ENCODE results near the gene ZDBF2.
"Not testable (repeated sequence)": the region's sequence is repeated elsewhere in the genome, so short reads cannot be mapped to it uniquely, and the experiment has no call there.

ZDBF2 gene

DNA sequence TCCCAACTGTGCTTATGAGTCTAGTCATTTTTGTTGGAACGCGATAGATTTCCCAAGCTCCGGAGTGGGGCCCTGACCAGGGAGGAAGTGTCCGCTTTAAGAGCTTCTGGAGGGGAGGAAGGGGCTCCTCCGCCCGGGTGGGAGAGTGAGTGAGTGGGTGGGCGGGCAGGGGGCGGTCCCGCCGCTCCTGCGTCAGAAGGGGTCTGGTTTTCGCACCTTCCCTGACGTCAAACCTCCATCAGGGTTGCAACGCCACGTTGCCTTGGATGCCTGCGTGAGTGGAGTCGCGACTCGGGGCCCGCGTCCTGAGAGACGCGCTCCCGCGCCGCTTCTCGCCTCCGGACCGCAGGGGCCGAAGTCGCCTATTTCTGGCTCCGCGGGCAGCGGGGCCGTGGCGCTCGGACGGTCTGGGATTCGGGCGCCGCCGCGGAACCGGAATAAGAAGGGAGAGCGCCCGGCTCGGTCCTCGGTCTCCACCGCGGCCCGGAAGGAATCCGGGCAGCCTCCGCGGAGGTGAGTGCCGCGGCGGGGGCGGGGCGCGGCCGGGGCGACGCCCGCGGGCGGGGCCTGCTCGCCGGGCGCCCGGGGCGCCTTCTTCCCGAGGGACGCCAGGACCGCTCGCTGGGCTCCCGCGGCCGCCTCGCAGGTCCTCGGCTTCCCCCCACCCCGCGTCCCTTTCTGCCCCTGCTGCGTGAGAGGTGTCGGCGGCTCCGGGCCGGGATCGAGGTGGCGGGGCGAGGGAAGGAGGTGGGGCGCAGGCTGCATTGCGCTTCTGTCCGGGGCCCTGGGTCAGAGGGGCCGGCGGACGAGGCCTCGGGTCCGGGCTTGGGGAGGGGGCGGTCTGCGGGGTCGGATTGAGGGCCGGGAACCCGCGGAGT is at the start of gene ZDBF2:
ZDBF2 (plus strand) TSS at position 230 of the 878 bp plus-strand sequence. CDS start 7,187 bp downstream, outside the sequence.
- Mint-ChIP-seq H3K4me3 (peak within 1 kb of the TSS; percentile 80), H3K27ac (no peak within 1 kb of the TSS)

DNA sequence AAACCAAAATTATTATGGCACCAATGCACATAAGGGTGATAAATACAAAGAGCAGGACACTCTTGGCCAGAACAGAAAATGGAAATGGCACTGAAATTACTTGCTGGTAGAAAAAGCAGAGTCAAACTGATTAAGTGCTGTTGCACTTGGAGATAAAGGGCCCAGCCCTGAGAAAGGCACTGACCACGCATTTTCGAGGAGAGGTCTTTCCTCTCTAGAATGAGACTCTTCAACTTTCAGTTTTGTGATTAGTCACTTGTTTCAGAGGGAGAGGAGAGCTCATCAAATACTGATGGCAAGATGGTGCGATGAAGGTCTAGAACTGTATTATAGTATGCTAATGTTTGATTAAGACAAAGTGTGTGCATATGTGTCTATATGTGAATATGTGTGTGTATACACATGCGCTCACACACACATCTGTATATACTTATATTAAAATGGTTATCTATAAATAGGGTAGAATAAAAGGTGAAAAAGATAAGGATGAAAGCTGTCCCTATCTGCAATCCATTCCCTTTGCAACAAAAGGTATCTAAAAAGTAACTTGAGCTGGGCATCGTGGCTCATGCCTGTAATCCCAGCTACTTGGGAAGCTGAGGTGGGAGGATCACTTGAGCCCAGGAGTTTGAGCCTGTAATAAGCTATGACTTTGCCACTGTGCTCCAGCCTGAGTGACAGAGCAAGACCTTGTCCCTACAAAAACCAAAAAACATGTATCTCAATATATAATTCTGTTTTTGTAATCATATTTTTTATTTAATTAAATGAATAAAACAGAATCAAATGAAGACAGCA is 48.8 kb upstream of the ZDBF2 start:
- H3K4me1 Mint-ChIP-seq (ENCODE audit: low read depth) = no peaks in the 10 kb centered on the region
- H3K9me3 Mint-ChIP-seq = peaks cover 8% of the 10 kb centered on the region
- H3K27me3 Mint-ChIP-seq = peaks cover 25% of the 10 kb centered on the region
- H3K4me3 Mint-ChIP-seq = no peak overlapping the region
- H3K36me3 Mint-ChIP-seq (ENCODE audit: low read depth) = no peaks in the 10 kb centered on the region
- no peak overlapping the region for H3K27ac Mint-ChIP-seq
- intact Hi-C loops (cut with micrococcal nuclease) = no loop called here

More for the DNA sequence above, at the start of gene ZDBF2:
- intact Hi-C loops (cut with micrococcal nuclease) = loop anchor here (10.0 kb wide), 1 partner anchor 90 kb away; no protein-coding TSS in a partner anchor
- Mint-ChIP-seq H3K36me3 (ENCODE audit: low read depth) (no peaks in the 10 kb centered on the region), H3K27me3 (peaks cover 70% of the 10 kb centered on the region), H3K4me1 (ENCODE audit: low read depth) (no peaks in the 10 kb centered on the region), H3K9me3 (no peaks in the 10 kb centered on the region)

GRCh38 chr2:206228636-206229035 is 45.8 kb upstream of the ZDBF2 start:
- H3K4me3 Mint-ChIP-seq; H3K27ac Mint-ChIP-seq; H3K9me3 Mint-ChIP-seq; intact Hi-C loops (cut with micrococcal nuclease); H3K4me1 Mint-ChIP-seq (ENCODE audit: low read depth); H3K36me3 Mint-ChIP-seq (ENCODE audit: low read depth): not testable (repeated sequence)
- H3K27me3 Mint-ChIP-seq = peaks cover 19% of the 10 kb centered on the region

GRCh38 chr2:206229642-206230041 is 44.8 kb upstream of the ZDBF2 start:
- no peaks in the 10 kb centered on the region for H3K36me3 Mint-ChIP-seq (ENCODE audit: low read depth)
- peaks cover 21% of the 10 kb centered on the region for H3K27me3 Mint-ChIP-seq
- H3K4me3 Mint-ChIP-seq = no peak overlapping the region
- intact Hi-C loops (cut with micrococcal nuclease) = no loop called here
- no peaks in the 10 kb centered on the region for H3K4me1 Mint-ChIP-seq (ENCODE audit: low read depth)
- no peaks in the 10 kb centered on the region for H3K9me3 Mint-ChIP-seq
- no peak overlapping the region for H3K27ac Mint-ChIP-seq

DNA sequence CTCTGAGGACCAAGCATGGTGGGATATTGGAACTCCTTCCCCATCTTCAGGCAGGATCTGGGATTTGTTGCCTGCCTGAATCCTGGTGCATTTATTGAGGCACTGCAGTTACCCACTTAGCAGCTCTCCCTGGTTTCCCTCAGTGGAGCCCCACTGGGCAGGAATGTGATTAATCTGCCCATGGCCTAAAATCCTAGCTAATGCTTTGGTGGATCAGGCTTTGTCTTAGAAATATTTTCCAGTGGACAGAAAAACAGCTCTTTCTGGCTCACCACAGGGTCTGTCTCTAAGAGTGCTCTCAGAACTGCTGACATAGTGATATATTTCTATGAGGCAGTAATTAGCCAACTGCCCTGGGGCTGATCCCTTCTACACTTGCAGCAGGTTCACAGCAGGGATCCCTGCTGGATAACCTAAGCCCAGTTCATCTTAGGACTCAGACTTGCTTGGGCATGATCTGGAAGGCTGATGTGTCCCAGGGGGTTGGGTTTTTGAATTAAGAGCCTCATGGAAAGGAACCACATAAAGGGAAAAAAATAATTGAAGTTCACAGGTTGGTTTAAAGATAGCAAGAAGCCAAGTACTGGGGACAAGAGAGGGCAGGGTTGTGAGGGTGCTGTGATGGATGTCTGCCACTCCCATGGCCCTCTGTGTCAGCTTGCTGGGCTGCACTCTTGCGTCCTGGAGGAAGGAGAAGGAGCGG is 44.3 kb upstream of the ZDBF2 start:
- Mint-ChIP-seq H3K9me3 (no peaks in the 10 kb centered on the region), H3K27ac (no peak overlapping the region), H3K36me3 (ENCODE audit: low read depth) (no peaks in the 10 kb centered on the region), H3K27me3 (peaks cover 21% of the 10 kb centered on the region), H3K4me1 (ENCODE audit: low read depth) (no peaks in the 10 kb centered on the region), H3K4me3 (no peak overlapping the region)
- intact Hi-C loops (cut with micrococcal nuclease) = no loop called here

GRCh38 chr2:206231669-206232286 is 42.7 kb upstream of the ZDBF2 start:
- Mint-ChIP-seq H3K9me3 (no peaks in the 10 kb centered on the region), H3K4me3 (no peak overlapping the region), H3K27ac (no peak overlapping the region), H3K4me1 (ENCODE audit: low read depth) (no peaks in the 10 kb centered on the region), H3K36me3 (ENCODE audit: low read depth) (no peaks in the 10 kb centered on the region), H3K27me3 (peaks cover 21% of the 10 kb centered on the region)
- intact Hi-C loops (cut with micrococcal nuclease) = no loop called here

- Mint-ChIP-seq H3K4me1 (ENCODE audit: low read depth) (no peaks in the 10 kb centered on the region), H3K36me3 (ENCODE audit: low read depth) (no peaks in the 10 kb centered on the region), H3K27me3 (peaks cover 19% of the 10 kb centered on the region), H3K4me3 (no peak overlapping the region), H3K9me3 (no peaks in the 10 kb centered on the region), H3K27ac (no peak overlapping the region)
- intact Hi-C loops (cut with micrococcal nuclease) = no loop called here
These were observed 42.0 kb upstream of the ZDBF2 start for GRCh38 chr2:206232287-206233035.

DNA sequence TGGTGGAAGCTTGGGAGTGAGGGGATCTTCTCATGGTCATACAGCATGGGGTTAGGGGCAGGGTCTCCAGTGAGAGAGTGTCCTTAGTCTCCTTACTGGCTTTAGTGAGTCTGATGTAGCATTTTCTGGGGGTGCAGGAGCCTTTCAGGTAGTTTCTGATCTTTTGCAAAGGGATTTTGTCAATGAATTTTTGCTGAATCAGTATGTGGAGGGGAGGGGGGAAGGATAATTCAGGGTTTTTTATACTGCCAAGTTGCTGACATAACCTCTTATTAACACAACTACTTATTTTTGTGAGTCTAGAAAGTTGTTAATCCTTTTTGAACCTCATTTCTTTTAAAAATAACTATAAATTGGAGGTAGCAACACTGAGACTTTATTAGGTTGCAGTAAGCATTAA is 35.3 kb upstream of the ZDBF2 start:
- Mint-ChIP-seq H3K9me3 (no peaks in the 10 kb centered on the region), H3K4me3 (no peak overlapping the region), H3K36me3 (ENCODE audit: low read depth) (no peaks in the 10 kb centered on the region), H3K27me3 (peaks cover 31% of the 10 kb centered on the region), H3K27ac (no peak overlapping the region), H3K4me1 (ENCODE audit: low read depth) (no peaks in the 10 kb centered on the region)
- intact Hi-C loops (cut with micrococcal nuclease) = no loop called here

- no peaks in the 10 kb centered on the region for H3K9me3 Mint-ChIP-seq
- peaks cover 31% of the 10 kb centered on the region for H3K27me3 Mint-ChIP-seq
- H3K27ac Mint-ChIP-seq = no peak overlapping the region
- intact Hi-C loops (cut with micrococcal nuclease) = no loop called here
- no peaks in the 10 kb centered on the region for H3K4me1 Mint-ChIP-seq (ENCODE audit: low read depth)
- no peak overlapping the region for H3K4me3 Mint-ChIP-seq
- H3K36me3 Mint-ChIP-seq (ENCODE audit: low read depth) = no peaks in the 10 kb centered on the region
These were observed 34.1 kb upstream of the ZDBF2 start for GRCh38 chr2:206240327-206240726.

GRCh38 chr2:206241736-206242135 is 32.7 kb upstream of the ZDBF2 start:
- intact Hi-C loops (cut with micrococcal nuclease) = no loop called here
- Mint-ChIP-seq H3K27me3 (peaks cover 31% of the 10 kb centered on the region), H3K27ac (no peak overlapping the region), H3K9me3 (no peaks in the 10 kb centered on the region), H3K4me3 (no peak overlapping the region), H3K36me3 (ENCODE audit: low read depth) (no peaks in the 10 kb centered on the region), H3K4me1 (ENCODE audit: low read depth) (peaks cover 5% of the 10 kb centered on the region)

- peaks cover 48% of the 10 kb centered on the region for H3K27me3 Mint-ChIP-seq
- H3K9me3 Mint-ChIP-seq = no peaks in the 10 kb centered on the region
- no peaks in the 10 kb centered on the region for H3K36me3 Mint-ChIP-seq (ENCODE audit: low read depth)
- H3K4me1 Mint-ChIP-seq (ENCODE audit: low read depth) = peaks cover 5% of the 10 kb centered on the region
- H3K27ac Mint-ChIP-seq = no peak overlapping the region
- intact Hi-C loops (cut with micrococcal nuclease) = no loop called here
- no peak overlapping the region for H3K4me3 Mint-ChIP-seq
These were observed 29.2 kb upstream of the ZDBF2 start for GRCh38 chr2:206245265-206245672.

DNA sequence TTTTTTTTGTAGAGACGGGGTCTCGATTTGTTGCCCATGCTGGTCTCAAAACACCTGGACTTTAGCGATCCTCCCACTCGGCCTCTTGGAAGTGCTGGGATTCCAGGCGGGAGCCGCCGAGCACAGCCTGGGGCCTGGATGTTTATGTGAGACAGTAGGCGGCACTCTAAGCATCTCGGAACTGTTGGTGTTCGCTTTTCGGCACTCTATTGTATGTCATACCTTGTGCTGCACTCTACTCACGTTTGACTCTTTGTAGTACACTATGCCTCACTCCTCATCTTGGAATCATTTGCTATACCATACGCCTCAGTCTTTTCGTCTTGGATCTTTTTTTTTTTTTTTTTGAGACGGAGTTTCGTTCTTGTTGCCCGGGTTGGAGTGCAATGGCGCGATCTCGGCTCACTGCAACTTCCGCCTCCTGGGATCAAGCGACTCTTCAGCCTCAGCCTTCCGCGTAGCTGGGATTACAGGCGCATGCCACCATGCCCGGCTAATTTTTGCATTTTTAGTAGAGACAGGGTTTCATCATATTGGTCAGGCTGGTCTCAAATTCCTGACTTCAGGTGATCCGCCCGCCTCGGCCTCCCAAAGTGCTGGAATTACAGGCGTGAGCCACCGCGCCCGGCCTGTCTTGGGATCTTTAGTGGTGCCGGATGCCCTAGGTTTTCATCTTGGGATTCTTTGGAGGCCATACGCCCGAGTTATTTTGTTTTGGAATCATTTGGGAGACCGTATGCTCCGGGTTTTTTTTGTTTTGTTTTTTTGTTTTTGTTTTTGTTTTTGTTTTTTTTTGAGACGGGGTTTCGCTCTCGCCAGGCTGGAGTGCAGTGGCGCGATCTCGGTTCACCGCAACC is 24.2 kb upstream of the ZDBF2 start:
- Mint-ChIP-seq H3K9me3 (no peaks in the 10 kb centered on the region), H3K27ac (peak overlapping the region; percentile 21), H3K4me3 (peak overlapping the region; percentile 77), H3K4me1 (ENCODE audit: low read depth) (peaks cover 5% of the 10 kb centered on the region), H3K27me3 (peaks cover 77% of the 10 kb centered on the region), H3K36me3 (ENCODE audit: low read depth) (no peaks in the 10 kb centered on the region)
- intact Hi-C loops (cut with micrococcal nuclease) = no loop called here

Data from dendritic cell treated with granulocyte-macrophage colony-stimulating factor and Interleukin-4, amounts not matched to agents 40 ng/mL and 50 ng/mL, for 4 days (primary cell).